PC-3 (cell line): ENCODE results near the gene PAPPA. TPM values are rescaled to one million over a fixed set of nuclear protein-coding genes. Genes with fewer than 3 reads are reported as not detected.

Experiments
- ATAC-seq: fragments of 200-7000 bp; cut with Tn5 transposase; 2 replicates; pipeline ENCODE4 v1.9.1; 2020; ENCODE audit warnings: mild to moderate bottlenecking, moderate library complexity
- BruUV-seq: library from RNA; stranded (reverse); fragments of 400-500 nt; replicated peaks from 2 replicates; lab custom pipeline; 2021; lab: Mats Ljungman, UMichigan
- CTCF ChIA-PET: fragments of 300-600 bp; sonication (Branson Sonifier 250); formaldehyde crosslinking; loops from one replicate; lab custom pipeline; 2022; ENCODE audit warnings: antibody characterized with exemption; lab: Charles Lee
- POLR2A ChIA-PET: fragments of 300-600 bp; sonication (Branson Sonifier 250); formaldehyde crosslinking; loops from one replicate; lab custom pipeline; 2022; ENCODE audit warnings: antibody characterized with exemption; ENCODE audit not compliant: unreplicated experiment; lab: Charles Lee
- DNase-seq: peaks from one replicate; pipeline ENCODE4 v3.0.0-alpha.2; 2015
- H2AFZ ChIP-seq: fragments of 300-600 bp; sonication (generic); 2 replicates; pipeline ENCODE4 v1.6.0; 2016; ENCODE audit warnings: antibody characterized with exemption, low read length
- H3F3A ChIP-seq: fragments of 300-600 bp; sonication (generic); one replicate; pipeline ENCODE4 v1.6.0; 2017; ENCODE audit warnings: antibody characterized with exemption, low read length, control low read depth, mild to moderate bottlenecking; ENCODE audit not compliant: unreplicated experiment
- H3K27ac ChIP-seq: fragments of 300-600 bp; sonication (generic); 2 replicates; pipeline ENCODE4 v1.5.1; 2016; ENCODE audit warnings: mild to moderate bottlenecking, low read length
- H3K27me3 ChIP-seq: fragments of 300-600 bp; sonication (generic); 2 replicates; pipeline ENCODE4 v1.6.1; 2016; ENCODE audit warnings: low read length, mixed read lengths
- H3K36me3 ChIP-seq: fragments of 300-600 bp; sonication (generic); 2 replicates; pipeline ENCODE4 v1.6.1; 2016; ENCODE audit warnings: low read depth, mixed run types, low read length, mixed read lengths
- H3K4me1 ChIP-seq: fragments of 300-600 bp; sonication (generic); 2 replicates; pipeline ENCODE4 v1.5.1; 2016; ENCODE audit warnings: low read length; ENCODE audit not compliant: insufficient read depth
- H3K4me2 ChIP-seq: fragments of 300-600 bp; sonication (generic); 2 replicates; pipeline ENCODE4 v1.6.0; 2016; ENCODE audit warnings: low read length
- H3K4me3 ChIP-seq: fragments of 300-600 bp; sonication (generic); 2 replicates; pipeline ENCODE4 v1.5.1; 2016; ENCODE audit warnings: mild to moderate bottlenecking, low read length, mixed read lengths
- H3K79me2 ChIP-seq: fragments of 300-600 bp; sonication (generic); 2 replicates; pipeline ENCODE4 v1.6.1; 2017; ENCODE audit warnings: low read length, mixed read lengths
- H3K9ac ChIP-seq: fragments of 300-600 bp; sonication (generic); 2 replicates; pipeline ENCODE4 v1.6.0; 2016; ENCODE audit warnings: mild to moderate bottlenecking, low read length
- H3K9me2 ChIP-seq: fragments of 300-600 bp; sonication (generic); replicated peaks from 2 replicates; pipeline ENCODE4 v1.6.1; 2016; ENCODE audit warnings: mixed run types, low read length, mixed read lengths
- H3K9me3 ChIP-seq: fragments of 300-600 bp; sonication (generic); 2 replicates; pipeline ENCODE4 v1.6.1; 2016; ENCODE audit warnings: low read length, mixed read lengths
- H4K20me1 ChIP-seq: fragments of 300-600 bp; sonication (generic); 2 replicates; pipeline ENCODE4 v1.6.1; 2016; ENCODE audit warnings: low read length, mixed read lengths
- CTCF ChIP-seq: fragments of 300-600 bp; sonication (generic); conservative IDR thresholded peaks from 2 replicates; pipeline ENCODE4 v1.5.1; 2017; ENCODE audit warnings: antibody characterized with exemption, low read depth, mild to moderate bottlenecking, low read length
- EZH2 ChIP-seq: fragments of 300-600 bp; sonication (generic); IDR thresholded peaks from one replicate; pipeline ENCODE4 v1.6.1; 2017; ENCODE audit warnings: antibody characterized with exemption, mild to moderate bottlenecking, low read length; ENCODE audit not compliant: unreplicated experiment
- EZH2phosphoT487 ChIP-seq: fragments of 300-600 bp; sonication (generic); IDR thresholded peaks from 2 replicates; pipeline ENCODE4 v1.6.1; 2018; ENCODE audit warnings: mild to moderate bottlenecking, antibody characterized with exemption, low read length, borderline replicate concordance
- intact Hi-C: fragments of 100-400 bp; cut with micrococcal nuclease; formaldehyde crosslinking; loops from 2 replicates; pipeline ENCODE4 v1.9.0; 2023
- total RNA-seq: library from RNA; depleted of rRNA; stranded (reverse); fragments of >200 nt; gene quantifications from 2 replicates; pipeline ENCODE4 v1.2.3, GENCODE V29; 2014

The PAPPA gene
- total RNA-seq, 1 experiment from 2014 or later: not detected

GRCh38 chr9:116329470-116329869, 175.9 kb downstream of the PAPPA start:
- intact Hi-C loops: no loop called here
- no peaks in the 10 kb centered on the region for H3K9me2 ChIP-seq
- no peak for TF ChIP-seq CTCF
- TF ChIP-seq EZH2phosphoT487: no peak
- no peak for TF ChIP-seq EZH2

DNA sequence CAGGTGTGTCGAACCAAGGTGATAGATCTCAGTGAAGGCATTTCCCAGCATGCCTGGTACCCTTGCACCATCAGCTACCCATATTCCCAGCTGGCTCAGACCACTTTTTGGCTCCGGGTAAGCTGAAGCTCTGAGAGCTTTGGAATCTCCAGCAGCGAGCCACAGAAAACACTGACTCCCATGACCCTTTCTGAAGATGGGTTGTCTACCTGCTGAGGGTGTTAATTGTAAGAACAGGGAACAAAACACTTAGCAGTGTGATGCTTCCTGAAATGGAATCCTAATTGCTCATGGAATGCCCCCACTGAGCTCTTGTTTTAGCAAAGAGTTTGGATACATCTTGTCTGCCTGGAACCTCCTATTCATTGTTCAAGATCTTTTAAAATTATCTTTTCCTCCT, 177.7 kb downstream of the PAPPA start:
- ChIA-PET POLR2A (no interaction called here), CTCF (no interaction called here)
- no peak for TF ChIP-seq EZH2
- no peak for TF ChIP-seq EZH2phosphoT487
- no peak for TF ChIP-seq CTCF
- no peaks in the 10 kb centered on the region for H3K79me2 ChIP-seq
- no peak for ATAC-seq
- intact Hi-C loops: no loop called here
- no peaks in the 10 kb centered on the region for H3K4me1 ChIP-seq
- no peak overlapping the region for H2AFZ ChIP-seq
- no TSS peak for BruUV-seq
- H3K9ac ChIP-seq: no peak overlapping the region
- no peaks in the 10 kb centered on the region for H3K9me3 ChIP-seq
- H3K27me3 ChIP-seq: peaks cover 55% of the 10 kb centered on the region
- H3K4me2 ChIP-seq: no peak overlapping the region
- no peaks in the 10 kb centered on the region for H3F3A ChIP-seq
- H3K36me3 ChIP-seq: no peaks in the 10 kb centered on the region
- H3K27ac ChIP-seq: no peak overlapping the region
- H3K4me3 ChIP-seq: no peak overlapping the region
- H3K9me2 ChIP-seq: no peaks in the 10 kb centered on the region
- H4K20me1 ChIP-seq: no peaks in the 10 kb centered on the region
- no peak for DNase-seq

More at GRCh38 chr9:116329470-116329869, 175.9 kb downstream of the PAPPA start:
- Histone ChIP-seq H4K20me1 (no peaks in the 10 kb centered on the region), H3K9ac (no peak overlapping the region), H3K4me1 (no peaks in the 10 kb centered on the region), H3K4me3 (no peak overlapping the region), H3K27ac (no peak overlapping the region), H2AFZ (no peak overlapping the region), H3K79me2 (no peaks in the 10 kb centered on the region), H3K36me3 (no peaks in the 10 kb centered on the region), H3K27me3 (peaks cover 44% of the 10 kb centered on the region), H3K4me2 (no peak overlapping the region), H3K9me3 (no peaks in the 10 kb centered on the region), H3F3A (no peaks in the 10 kb centered on the region)
- DNase-seq (no peak), ATAC-seq (no peak)
- no TSS peak for BruUV-seq
- POLR2A ChIA-PET: no interaction called here
- CTCF ChIA-PET: no interaction called here

GRCh38 chr9:116332090-116332489, 178.5 kb downstream of the PAPPA start:
- ChIA-PET CTCF (no interaction called here), POLR2A (no interaction called here)
- Histone ChIP-seq H3K4me3 (no peak overlapping the region), H3F3A (no peaks in the 10 kb centered on the region), H3K27me3 (peaks cover 55% of the 10 kb centered on the region), H3K9me3 (no peaks in the 10 kb centered on the region), H4K20me1 (no peaks in the 10 kb centered on the region), H3K36me3 (no peaks in the 10 kb centered on the region), H3K4me2 (no peak overlapping the region), H3K4me1 (no peaks in the 10 kb centered on the region), H2AFZ (no peak overlapping the region), H3K79me2 (no peaks in the 10 kb centered on the region), H3K27ac (no peak overlapping the region), H3K9me2 (no peaks in the 10 kb centered on the region), H3K9ac (no peak overlapping the region)
- no TSS peak for BruUV-seq
- intact Hi-C loops: no loop called here
- ATAC-seq: no peak
- no peak for DNase-seq
- no peak for TF ChIP-seq CTCF
- no peak for TF ChIP-seq EZH2
- TF ChIP-seq EZH2phosphoT487: no peak
